Stimulated activated CD4-positive, alpha-beta T cell treated with anti-CD3 and anti-CD28 coated beads, Interleukin-15, amount 100 ng/mL, for 48 hours (primary cell): ENCODE results near the gene CDHR3.
A peak's percentile ranks its signal among the peaks of the same experiment; 100 is the strongest.
"Not testable (repeated sequence)": the region's sequence is repeated elsewhere in the genome, so short reads cannot be mapped to it uniquely, and the experiment has no call there.

ENCODE experiments used
- DNase-seq, 2 donors: peaks; one replicate each; pipeline ENCODE4 v3.0.0-alpha.2; 2020; ENCODE audit warnings: low read depth in 2 of 2

Gene CDHR3

GRCh38 chr7:105963038-105963667 lies at the start of gene CDHR3:
Gene CDHR3, plus strand, starts transcription at chr7:105963264. Its CDS starts 55 bp downstream, at chr7:105963319.
- DNase-seq: no peak

GRCh38 chr7:105913947-105914346 lies 49.1 kb upstream of the CDHR3 start:
- no peak for DNase-seq

- DNase-seq: no peak
Observed at GRCh38 chr7:105916603-105917002, 46.5 kb upstream of the CDHR3 start.

GRCh38 chr7:105917659-105918058 lies 45.4 kb upstream of the CDHR3 start:
- DNase-seq: no peak

- no peak for DNase-seq
Observed at GRCh38 chr7:105920766-105921165, 42.3 kb upstream of the CDHR3 start.

GRCh38 chr7:105924945-105925344 lies 38.1 kb upstream of the CDHR3 start:
- DNase-seq: peak; percentile 3 to 14

GRCh38 chr7:105926131-105926530 lies 36.9 kb upstream of the CDHR3 start:
- DNase-seq: no peak

- DNase-seq: no peak
Observed at GRCh38 chr7:105931179-105931578, 31.9 kb upstream of the CDHR3 start.

- no peak for DNase-seq
Observed at GRCh38 chr7:105932835-105933477, 30.1 kb upstream of the CDHR3 start.

- no peak for DNase-seq
Observed at GRCh38 chr7:105934572-105935185, 28.4 kb upstream of the CDHR3 start.

- no peak for DNase-seq
Observed at GRCh38 chr7:105935250-105935649, 27.8 kb upstream of the CDHR3 start.

- no peak for DNase-seq
Observed at GRCh38 chr7:105937411-105937810, 25.7 kb upstream of the CDHR3 start.

- no peak for DNase-seq
Observed at GRCh38 chr7:105940109-105940508, 23.0 kb upstream of the CDHR3 start.

- DNase-seq: no peak
Observed at GRCh38 chr7:105941596-105941995, 21.5 kb upstream of the CDHR3 start.

GRCh38 chr7:105943486-105943885 lies 19.6 kb upstream of the CDHR3 start:
- no peak for DNase-seq

- DNase-seq: no peak
Observed at GRCh38 chr7:105945848-105946247, 17.2 kb upstream of the CDHR3 start.

- DNase-seq: no peak
Observed at GRCh38 chr7:105951597-105951996, 11.5 kb upstream of the CDHR3 start.

GRCh38 chr7:105952917-105953595 lies 10.0 kb upstream of the CDHR3 start:
- no peak for DNase-seq

GRCh38 chr7:105954711-105955110 lies 8.4 kb upstream of the CDHR3 start:
- DNase-seq: no peak

GRCh38 chr7:105955651-105956466 lies 7.2 kb upstream of the CDHR3 start:
- DNase-seq: not testable (repeated sequence)

GRCh38 chr7:105958012-105958411 lies 5.1 kb upstream of the CDHR3 start:
- DNase-seq: no peak

GRCh38 chr7:105962353-105962752 lies 711 bp upstream of the CDHR3 start:
- no peak for DNase-seq
